Ishikawa (cell line): Measurements from ENCODE around the gene CDC5L.

Source experiments
- CEBPB ChIP-seq: IDR thresholded peaks from 2 replicates; pipeline ENCODE4 v1.6.1; 2012
- CREB1 ChIP-seq: IDR thresholded peaks from 2 replicates; pipeline ENCODE4 v1.6.1; 2012; ENCODE audit warnings: low read depth
- EGR1 ChIP-seq: IDR thresholded peaks from 2 replicates; pipeline ENCODE4 v1.6.1; 2012
- EP300 ChIP-seq: IDR thresholded peaks from 2 replicates; pipeline ENCODE4 v1.6.1; 2012; ENCODE audit warnings: borderline replicate concordance
- FOXM1 ChIP-seq: IDR thresholded peaks from 2 replicates; pipeline ENCODE4 v1.6.1; 2012; ENCODE audit warnings: low read depth, borderline replicate concordance
- MAX ChIP-seq: IDR thresholded peaks from 2 replicates; pipeline ENCODE4 v1.6.1; 2012
- NFIC ChIP-seq: IDR thresholded peaks from 2 replicates; pipeline ENCODE4 v1.6.1; 2012
- RAD21 ChIP-seq: IDR thresholded peaks from 2 replicates; pipeline ENCODE4 v1.6.1; 2012; ENCODE audit warnings: low read depth
- REST ChIP-seq: IDR thresholded peaks from 2 replicates; pipeline ENCODE4 v1.6.1; 2012; ENCODE audit warnings: low read depth, mild to moderate bottlenecking
- TAF1 ChIP-seq: IDR thresholded peaks from 2 replicates; pipeline ENCODE4 v1.6.1; 2012; ENCODE audit warnings: low read depth, mild to moderate bottlenecking
- TCF12 ChIP-seq: IDR thresholded peaks from 2 replicates; pipeline ENCODE4 v1.6.1; 2012; ENCODE audit warnings: low read depth
- TEAD4 ChIP-seq: IDR thresholded peaks from 2 replicates; pipeline ENCODE4 v1.6.1; 2012
- YY1 ChIP-seq: IDR thresholded peaks from 2 replicates; pipeline ENCODE4 v1.6.1; 2012; ENCODE audit warnings: low read depth
- ZBTB7A ChIP-seq: IDR thresholded peaks from 2 replicates; pipeline ENCODE4 v1.6.1; 2012; ENCODE audit warnings: low read depth
- TF ChIP-seq, protein P1 (sequence below): IDR thresholded peaks from 2 replicates; pipeline ENCODE4 v1.6.1; 2012

CDC5L gene

DNA sequence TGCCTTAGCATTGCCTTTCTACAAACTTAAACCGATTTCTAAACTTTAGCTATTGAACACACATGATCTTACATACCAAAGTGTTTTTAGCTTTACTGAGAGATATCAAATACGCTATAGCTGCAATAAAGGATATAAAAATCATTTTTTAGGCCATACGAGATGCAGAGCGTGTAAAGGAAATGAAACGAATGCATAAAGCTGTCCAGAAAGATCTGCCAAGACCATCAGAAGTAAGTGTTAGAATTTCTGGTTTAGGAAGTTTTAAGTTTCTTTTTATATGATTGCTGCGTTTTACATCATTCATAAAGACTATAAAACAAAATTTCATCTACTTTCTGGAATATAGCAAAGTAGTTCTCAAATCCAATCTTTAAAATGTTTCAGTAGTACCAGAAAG is 38.4 kb downstream of the CDC5L start:
- TF ChIP-seq TEAD4, result no peak
- no peak for TF ChIP-seq EP300
- no peak for TF ChIP-seq CEBPB
- TF ChIP-seq EGR1, result no peak
- TF ChIP-seq TAF1, result no peak
- TF ChIP-seq RAD21, result no peak
- no peak for TF ChIP-seq MAX
- TF ChIP-seq TCF12, result no peak
- no peak for TF ChIP-seq ZBTB7A
- TF ChIP-seq FOXM1, result no peak
- TF ChIP-seq YY1, result no peak
- TF ChIP-seq, protein P1, sequence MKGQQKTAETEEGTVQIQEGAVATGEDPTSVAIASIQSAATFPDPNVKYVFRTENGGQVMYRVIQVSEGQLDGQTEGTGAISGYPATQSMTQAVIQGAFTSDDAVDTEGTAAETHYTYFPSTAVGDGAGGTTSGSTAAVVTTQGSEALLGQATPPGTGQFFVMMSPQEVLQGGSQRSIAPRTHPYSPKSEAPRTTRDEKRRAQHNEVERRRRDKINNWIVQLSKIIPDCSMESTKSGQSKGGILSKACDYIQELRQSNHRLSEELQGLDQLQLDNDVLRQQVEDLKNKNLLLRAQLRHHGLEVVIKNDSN, result no peak
- TF ChIP-seq REST, result no peak
- TF ChIP-seq CREB1, result no peak
- TF ChIP-seq NFIC, result no peak

- TF ChIP-seq ZBTB7A (no peak), YY1 (no peak), TEAD4 (no peak), FOXM1 (no peak), CREB1 (no peak), REST (no peak), NFIC (no peak), EGR1 (no peak), TCF12 (no peak), TAF1 (no peak)
Observed at GRCh38 chr6:44428682-44429081, 41.2 kb downstream of the CDC5L start.

DNA sequence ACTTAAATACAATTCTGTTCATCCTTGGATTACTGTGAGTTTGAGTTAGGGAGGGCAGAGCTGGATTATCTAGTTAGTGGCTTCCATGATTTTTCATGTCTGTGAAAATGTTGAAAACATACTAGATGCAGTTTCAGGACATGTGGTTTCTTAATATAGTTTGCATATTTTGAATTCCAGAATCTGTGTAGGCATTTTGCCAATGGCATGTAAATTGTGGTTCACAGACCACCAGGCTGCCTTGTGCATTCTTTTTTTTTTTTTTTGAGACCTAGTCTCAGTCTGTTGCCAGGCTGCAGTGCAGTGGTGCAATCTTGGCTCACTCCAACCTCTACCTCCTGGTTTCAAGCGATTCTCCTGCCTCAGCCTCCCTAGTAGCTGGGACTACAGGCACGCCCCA is 42.8 kb downstream of the CDC5L start:
- no peak for TF ChIP-seq EP300
- TF ChIP-seq CREB1, result no peak
- no peak for TF ChIP-seq NFIC
- no peak for TF ChIP-seq TCF12
- TF ChIP-seq RAD21, result no peak
- TF ChIP-seq, protein P1, result no peak
- no peak for TF ChIP-seq FOXM1
- no peak for TF ChIP-seq ZBTB7A
- no peak for TF ChIP-seq REST

DNA sequence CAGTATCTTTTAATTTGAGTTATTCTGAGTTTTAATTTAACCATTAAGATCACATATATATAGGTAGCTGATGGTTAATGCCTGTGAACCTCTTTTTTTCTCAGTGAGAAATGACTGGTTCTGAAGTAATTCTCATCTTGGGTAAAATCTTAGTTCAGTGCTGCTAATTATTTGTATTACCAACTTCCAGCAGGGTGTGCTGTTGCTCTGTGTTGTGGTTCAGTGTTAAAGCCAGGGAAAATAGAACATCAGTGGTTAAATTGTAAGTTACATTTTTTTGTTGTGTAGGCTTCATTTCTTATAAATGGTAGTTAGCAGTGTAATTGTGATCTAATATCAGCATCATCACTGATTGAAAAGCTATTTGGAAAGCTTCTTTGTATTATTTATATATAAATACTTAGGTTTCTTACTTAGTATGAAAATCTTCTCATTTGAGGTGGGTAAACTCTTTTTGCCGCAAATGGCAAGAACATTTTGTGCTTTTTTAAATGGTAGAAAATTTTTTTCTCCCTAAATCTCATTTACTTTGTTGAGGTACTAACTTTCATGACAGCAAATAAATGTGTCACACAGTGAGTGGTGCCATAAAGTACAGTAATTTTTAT is 43.7 kb downstream of the CDC5L start:
- TF ChIP-seq RAD21 (peak; percentile 76), ZBTB7A (no peak)

DNA sequence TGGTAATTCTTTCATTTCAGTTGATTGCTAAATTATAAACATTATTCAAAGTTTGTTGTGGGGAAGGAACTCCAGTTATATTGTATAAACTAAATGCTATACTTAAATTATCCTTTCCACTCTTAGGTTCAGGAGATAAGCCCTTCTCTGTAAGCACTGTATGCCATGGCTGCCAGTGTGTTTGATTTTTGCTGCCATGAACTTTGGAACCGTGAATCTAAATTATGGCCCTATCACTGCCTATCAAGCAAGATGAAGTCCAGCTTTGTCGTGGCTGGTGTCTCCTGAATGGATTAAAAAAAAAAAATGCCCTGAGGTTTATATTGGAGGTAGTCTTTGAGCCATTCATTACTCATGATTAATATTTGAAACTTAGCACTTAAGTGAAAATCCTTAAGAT is 44.7 kb downstream of the CDC5L start:
- TF ChIP-seq EP300, result no peak
- no peak for TF ChIP-seq EGR1
- no peak for TF ChIP-seq REST
- TF ChIP-seq NFIC, result no peak
- no peak for TF ChIP-seq ZBTB7A
- TF ChIP-seq CEBPB, result no peak
- no peak for TF ChIP-seq TCF12
- no peak for TF ChIP-seq TAF1
- no peak for TF ChIP-seq MAX
- TF ChIP-seq CREB1, result no peak
- no peak for TF ChIP-seq YY1
- no peak for TF ChIP-seq TEAD4
